NB4 (cell line): ENCODE data around the gene TTLL5.

Experiments
- CTCF ChIP-seq: IDR thresholded peaks from one replicate; pipeline ENCODE4 v1.5.1; 2012; ENCODE audit warnings: low read depth, low read length
- MAX ChIP-seq: IDR thresholded peaks from 2 replicates; pipeline ENCODE4 v1.6.1; 2011; ENCODE audit warnings: low read depth, low read length
- MYC ChIP-seq: IDR thresholded peaks from 2 replicates; pipeline ENCODE4 v1.6.1; 2011; ENCODE audit warnings: low read depth, low read length
- POLR2A ChIP-seq: IDR thresholded peaks from 2 replicates; pipeline ENCODE4 v1.6.1; 2011; ENCODE audit warnings: mild to moderate bottlenecking; ENCODE audit not compliant: insufficient read length; ENCODE audit errors: extremely low read depth

- TF ChIP-seq CTCF (no peak), POLR2A (no peak), MAX (no peak), MYC (no peak)
Measured at GRCh38 chr14:75703467-75703866, 42.4 kb downstream of the TTLL5 start.
